ENCODE results near the gene ENTPD3. TPM values are rescaled to one million over a fixed set of nuclear protein-coding genes. Genes with fewer than 3 reads are reported as not detected.

Gene ENTPD3
- total and polyA plus RNA-seq, 5 donors from 2014 or later = not detected

DNA sequence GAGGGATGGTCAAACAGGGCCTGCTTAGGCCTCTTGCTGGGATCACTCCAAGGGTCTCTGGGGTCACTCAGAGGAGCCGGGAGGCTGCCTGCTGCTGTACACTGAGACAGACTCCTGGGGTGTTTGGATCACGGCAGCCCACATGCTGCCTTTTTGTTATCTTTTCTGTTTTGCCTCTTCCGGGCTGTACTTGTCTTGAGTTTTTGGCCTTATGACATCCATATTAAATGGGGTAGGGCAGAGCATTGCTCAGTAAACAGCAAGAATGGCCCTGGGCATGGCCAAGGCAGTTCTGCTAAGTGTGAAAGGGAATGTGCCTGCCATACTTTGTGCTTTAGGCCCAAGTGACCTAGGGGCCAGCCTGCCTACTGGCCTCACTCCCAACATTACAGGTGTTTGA is 771 bp upstream of the ENTPD3 start:
- peaks cover 0 to 18% (median 9%) of the 10 kb centered on the region in 4 donors for H3K4me1 Mint-ChIP-seq
- H3K27me3 Mint-ChIP-seq = peaks cover 31% of the 10 kb centered on the region
- no peak overlapping the region for H3K27ac ChIP-seq (ENCODE audit: insufficient read depth, low read length, poor library complexity, severe bottlenecking)
- no peaks in the 10 kb centered on the region for H3K9me3 ChIP-seq (ENCODE audit: control insufficient read depth in 2 of 2, low read length in 2 of 2)
- H3K27me3 ChIP-seq (ENCODE audit: control insufficient read depth, insufficient read depth, low read length) = peaks cover 11% of the 10 kb centered on the region
- peaks cover 5% of the 10 kb centered on the region for H3K4me1 ChIP-seq (ENCODE audit: control insufficient read depth, insufficient read depth, low read length, poor library complexity, severe bottlenecking)
- H3K36me3 Mint-ChIP-seq = no peaks in the 10 kb centered on the region
- no peaks in the 10 kb centered on the region for H3K36me3 ChIP-seq (ENCODE audit: control insufficient read depth, insufficient read depth, low read length)
- ATAC-seq (ENCODE audit: low read depth in 2 of 2) (no peak), DNase-seq (no peak)
- H3K4me3 Mint-ChIP-seq = peak overlapping the region in 1 of 4 donors; percentile 36
- peaks cover 0 to 3% (median 0%) of the 10 kb centered on the region in 7 donors for H3K9me3 Mint-ChIP-seq
- no peak overlapping the region for H3K27ac Mint-ChIP-seq
- no peak overlapping the region for H3K4me3 ChIP-seq (ENCODE audit: low read depth, low read length)

GRCh38 chr3:40387895-40388254 is 891 bp downstream of the ENTPD3 start:
- no peak overlapping the region for H3K4me3 ChIP-seq (ENCODE audit: low read depth, low read length)
- no peaks in the 10 kb centered on the region for H3K36me3 ChIP-seq (ENCODE audit: control insufficient read depth, insufficient read depth, low read length)
- Mint-ChIP-seq H3K36me3 (peaks cover 7% of the 10 kb centered on the region), H3K27ac (no peak overlapping the region), H3K4me1 (peaks cover 0 to 18% (median 9%) of the 10 kb centered on the region in 4 donors), H3K9me3 (peaks cover 0 to 3% (median 0%) of the 10 kb centered on the region in 7 donors), H3K4me3 (peak overlapping the region in 2 of 4 donors; percentile 4 to 72), H3K27me3 (peaks cover 31% of the 10 kb centered on the region)
- H3K4me1 ChIP-seq (ENCODE audit: control insufficient read depth, insufficient read depth, low read length, poor library complexity, severe bottlenecking) = peaks cover 5% of the 10 kb centered on the region
- no peaks in the 10 kb centered on the region for H3K9me3 ChIP-seq (ENCODE audit: control insufficient read depth in 2 of 2, low read length in 2 of 2)
- peaks cover 11% of the 10 kb centered on the region for H3K27me3 ChIP-seq (ENCODE audit: control insufficient read depth, insufficient read depth, low read length)
- DNase-seq (no peak), ATAC-seq (ENCODE audit: low read depth in 2 of 2) (no peak)
- H3K27ac ChIP-seq (ENCODE audit: insufficient read depth, low read length, poor library complexity, severe bottlenecking) = no peak overlapping the region

DNA sequence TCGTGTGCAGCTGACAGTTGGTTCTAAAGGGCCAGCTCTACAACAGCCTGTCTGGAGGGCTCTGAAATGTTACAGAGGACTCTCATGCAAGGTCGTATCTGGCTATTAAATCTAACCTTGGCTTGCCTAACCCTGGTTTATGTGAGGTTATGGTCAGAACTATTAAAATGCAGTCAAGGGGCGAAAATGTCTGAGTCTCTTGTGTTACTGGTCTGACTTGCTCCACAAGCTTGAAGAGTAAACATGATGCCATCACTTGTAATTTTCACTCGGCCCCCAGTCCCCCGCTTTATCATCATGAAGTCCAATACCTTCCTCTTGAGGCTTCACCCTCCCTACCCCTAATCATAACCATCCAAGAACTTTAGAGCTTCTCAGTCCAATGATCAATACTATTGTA is 9.4 kb downstream of the ENTPD3 start:
- Histone ChIP-seq H3K4me1 (ENCODE audit: control insufficient read depth, insufficient read depth, low read length, poor library complexity, severe bottlenecking) (no peaks in the 10 kb centered on the region), H3K27me3 (ENCODE audit: control insufficient read depth, insufficient read depth, low read length) (no peaks in the 10 kb centered on the region), H3K4me3 (ENCODE audit: low read depth, low read length) (no peak overlapping the region), H3K36me3 (ENCODE audit: control insufficient read depth, insufficient read depth, low read length) (no peaks in the 10 kb centered on the region), H3K27ac (ENCODE audit: insufficient read depth, low read length, poor library complexity, severe bottlenecking) (no peak overlapping the region), H3K9me3 (ENCODE audit: control insufficient read depth in 2 of 2, low read length in 2 of 2) (no peaks in the 10 kb centered on the region)
- DNase-seq (no peak), ATAC-seq (ENCODE audit: low read depth in 2 of 2) (no peak)
- Mint-ChIP-seq H3K4me1 (no peaks in the 10 kb centered on the region), H3K27me3 (peaks cover 6% of the 10 kb centered on the region), H3K36me3 (peaks cover 14% of the 10 kb centered on the region), H3K27ac (no peak overlapping the region), H3K4me3 (no peak overlapping the region), H3K9me3 (peaks cover 0 to 8% (median 2%) of the 10 kb centered on the region in 7 donors)

GRCh38 chr3:40397129-40397528 is 10.1 kb downstream of the ENTPD3 start:
- Histone ChIP-seq H3K4me3 (ENCODE audit: low read depth, low read length) (no peak overlapping the region), H3K9me3 (ENCODE audit: control insufficient read depth in 2 of 2, low read length in 2 of 2) (no peaks in the 10 kb centered on the region), H3K27me3 (ENCODE audit: control insufficient read depth, insufficient read depth, low read length) (no peaks in the 10 kb centered on the region), H3K4me1 (ENCODE audit: control insufficient read depth, insufficient read depth, low read length, poor library complexity, severe bottlenecking) (no peaks in the 10 kb centered on the region), H3K27ac (ENCODE audit: insufficient read depth, low read length, poor library complexity, severe bottlenecking) (no peak overlapping the region), H3K36me3 (ENCODE audit: control insufficient read depth, insufficient read depth, low read length) (no peaks in the 10 kb centered on the region)
- peaks cover 0 to 8% (median 2%) of the 10 kb centered on the region in 7 donors for H3K9me3 Mint-ChIP-seq
- H3K4me3 Mint-ChIP-seq = no peak overlapping the region
- ATAC-seq (ENCODE audit: low read depth in 2 of 2) (no peak), DNase-seq (no peak)
- H3K27ac Mint-ChIP-seq = no peak overlapping the region
- H3K4me1 Mint-ChIP-seq = no peaks in the 10 kb centered on the region
- peaks cover 10% of the 10 kb centered on the region for H3K36me3 Mint-ChIP-seq
- H3K27me3 Mint-ChIP-seq = peaks cover 6% of the 10 kb centered on the region

- peaks cover 6% of the 10 kb centered on the region for H3K36me3 Mint-ChIP-seq
- Histone ChIP-seq H3K4me3 (ENCODE audit: low read depth, low read length) (no peak overlapping the region), H3K9me3 (ENCODE audit: control insufficient read depth in 2 of 2, low read length in 2 of 2) (no peaks in the 10 kb centered on the region), H3K27ac (ENCODE audit: insufficient read depth, low read length, poor library complexity, severe bottlenecking) (no peak overlapping the region), H3K36me3 (ENCODE audit: control insufficient read depth, insufficient read depth, low read length) (no peaks in the 10 kb centered on the region), H3K27me3 (ENCODE audit: control insufficient read depth, insufficient read depth, low read length) (no peaks in the 10 kb centered on the region), H3K4me1 (ENCODE audit: control insufficient read depth, insufficient read depth, low read length, poor library complexity, severe bottlenecking) (no peaks in the 10 kb centered on the region)
- peaks cover 0 to 8% (median 2%) of the 10 kb centered on the region in 7 donors for H3K9me3 Mint-ChIP-seq
- H3K4me1 Mint-ChIP-seq = no peaks in the 10 kb centered on the region
- H3K27me3 Mint-ChIP-seq = peaks cover 6% of the 10 kb centered on the region
- DNase-seq (no peak), ATAC-seq (ENCODE audit: low read depth in 2 of 2) (no peak)
- no peak overlapping the region for H3K4me3 Mint-ChIP-seq
- H3K27ac Mint-ChIP-seq = peak overlapping the region in 1 of 3 donors; percentile 18
Observed at GRCh38 chr3:40397912-40398311, 10.9 kb downstream of the ENTPD3 start.

DNA sequence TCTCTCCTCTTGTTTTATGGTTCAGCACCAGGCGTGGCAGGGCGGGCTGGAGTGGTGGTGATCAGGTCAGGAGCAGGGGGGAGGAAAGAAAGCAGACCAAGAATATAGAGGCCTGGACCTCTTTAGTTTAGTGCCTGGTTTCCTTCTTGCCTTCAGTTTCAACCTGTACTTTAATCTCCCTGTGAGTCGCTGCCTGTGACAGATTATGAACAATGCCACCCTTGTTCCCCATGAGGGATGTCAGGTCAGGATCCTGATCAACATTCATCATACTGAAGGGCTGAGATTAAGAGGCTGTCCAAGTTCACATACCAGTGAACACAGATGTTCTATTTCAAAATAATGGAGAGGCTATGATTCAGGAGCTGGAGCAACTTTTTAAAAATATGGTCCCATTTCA is 11.4 kb downstream of the ENTPD3 start:
- DNase-seq (no peak), ATAC-seq (ENCODE audit: low read depth in 2 of 2) (no peak)
- Mint-ChIP-seq H3K4me1 (no peaks in the 10 kb centered on the region), H3K27ac (peak overlapping the region in 1 of 3 donors; percentile 18), H3K36me3 (peaks cover 4% of the 10 kb centered on the region), H3K4me3 (no peak overlapping the region), H3K27me3 (peaks cover 6% of the 10 kb centered on the region), H3K9me3 (peaks cover 0 to 8% (median 2%) of the 10 kb centered on the region in 7 donors)
- Histone ChIP-seq H3K27me3 (ENCODE audit: control insufficient read depth, insufficient read depth, low read length) (no peaks in the 10 kb centered on the region), H3K27ac (ENCODE audit: insufficient read depth, low read length, poor library complexity, severe bottlenecking) (no peak overlapping the region), H3K36me3 (ENCODE audit: control insufficient read depth, insufficient read depth, low read length) (no peaks in the 10 kb centered on the region), H3K4me1 (ENCODE audit: control insufficient read depth, insufficient read depth, low read length, poor library complexity, severe bottlenecking) (no peaks in the 10 kb centered on the region), H3K4me3 (ENCODE audit: low read depth, low read length) (no peak overlapping the region), H3K9me3 (ENCODE audit: control insufficient read depth in 2 of 2, low read length in 2 of 2) (no peaks in the 10 kb centered on the region)

DNA sequence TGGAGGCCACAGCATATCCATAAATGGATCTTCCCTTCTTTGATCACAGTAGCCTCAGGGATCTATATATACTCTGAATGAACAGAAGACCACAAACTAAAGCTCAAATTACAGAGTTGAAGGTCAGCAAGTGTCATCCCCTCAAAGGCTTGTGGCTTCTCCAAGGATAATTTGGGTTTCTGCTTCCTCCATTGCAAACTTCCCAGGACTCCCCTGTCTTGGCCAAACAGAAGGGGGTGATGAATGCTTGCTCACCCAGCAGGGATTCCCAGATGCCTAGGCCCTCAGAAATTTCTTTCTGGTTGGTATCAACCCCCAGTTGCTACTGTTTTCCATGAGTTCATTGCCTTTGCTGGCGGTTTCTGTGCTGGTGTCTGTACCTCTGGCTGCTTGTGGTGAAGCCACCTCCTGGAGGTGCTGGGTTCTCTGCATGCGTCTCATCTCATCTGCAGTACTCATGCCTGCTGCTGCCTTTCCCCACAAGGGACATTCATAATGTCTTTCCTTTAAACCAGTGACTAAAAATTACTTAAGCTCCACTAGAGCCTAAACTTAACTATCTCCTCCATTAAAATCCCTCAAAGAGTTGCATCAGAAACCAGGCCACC is 17.7 kb downstream of the ENTPD3 start:
- no peak overlapping the region for H3K27ac Mint-ChIP-seq
- H3K9me3 ChIP-seq (ENCODE audit: control insufficient read depth in 2 of 2, low read length in 2 of 2) = no peaks in the 10 kb centered on the region
- H3K4me1 Mint-ChIP-seq = no peaks in the 10 kb centered on the region
- DNase-seq (no peak), ATAC-seq (ENCODE audit: low read depth in 2 of 2) (no peak)
- H3K36me3 ChIP-seq (ENCODE audit: control insufficient read depth, insufficient read depth, low read length) = no peaks in the 10 kb centered on the region
- no peaks in the 10 kb centered on the region for H3K36me3 Mint-ChIP-seq
- no peak overlapping the region for H3K4me3 Mint-ChIP-seq
- H3K9me3 Mint-ChIP-seq = no peaks in the 10 kb centered on the region
- H3K4me3 ChIP-seq (ENCODE audit: low read depth, low read length) = no peak overlapping the region
- H3K27me3 Mint-ChIP-seq = peaks cover 7% of the 10 kb centered on the region
- no peaks in the 10 kb centered on the region for H3K4me1 ChIP-seq (ENCODE audit: control insufficient read depth, insufficient read depth, low read length, poor library complexity, severe bottlenecking)
- no peak overlapping the region for H3K27ac ChIP-seq (ENCODE audit: insufficient read depth, low read length, poor library complexity, severe bottlenecking)
- H3K27me3 ChIP-seq (ENCODE audit: control insufficient read depth, insufficient read depth, low read length) = no peaks in the 10 kb centered on the region

DNA sequence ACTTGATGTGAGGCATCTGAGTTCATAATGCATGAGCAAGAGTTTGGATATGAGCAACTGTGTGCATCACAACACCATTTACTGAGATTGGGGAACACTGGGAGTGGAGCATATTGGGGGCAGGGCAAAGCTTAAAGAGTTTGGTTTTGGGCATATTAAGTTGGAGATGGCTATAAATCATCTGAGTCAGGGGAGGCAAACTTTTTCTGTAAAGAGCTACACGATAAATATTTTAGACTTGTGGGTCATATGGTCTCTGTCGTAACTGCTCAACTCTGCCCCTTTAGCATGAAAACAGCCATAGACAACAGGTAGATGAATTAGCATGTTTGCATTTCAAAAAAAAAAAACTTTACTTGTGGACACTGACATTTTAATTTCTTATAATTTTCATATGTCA is 20.0 kb downstream of the ENTPD3 start:
- no peak for ATAC-seq (ENCODE audit: low read depth in 2 of 2)
- Histone ChIP-seq H3K9me3 (ENCODE audit: control insufficient read depth in 2 of 2, low read length in 2 of 2) (no peaks in the 10 kb centered on the region), H3K27ac (ENCODE audit: insufficient read depth, low read length, poor library complexity, severe bottlenecking) (no peak overlapping the region), H3K36me3 (ENCODE audit: control insufficient read depth, insufficient read depth, low read length) (no peaks in the 10 kb centered on the region), H3K4me1 (ENCODE audit: control insufficient read depth, insufficient read depth, low read length, poor library complexity, severe bottlenecking) (no peaks in the 10 kb centered on the region), H3K4me3 (ENCODE audit: low read depth, low read length) (no peak overlapping the region), H3K27me3 (ENCODE audit: control insufficient read depth, insufficient read depth, low read length) (no peaks in the 10 kb centered on the region)
- Mint-ChIP-seq H3K9me3 (peaks cover 0 to 3% (median 0%) of the 10 kb centered on the region in 7 donors), H3K4me1 (peaks cover 0 to 4% (median 0%) of the 10 kb centered on the region in 4 donors), H3K27me3 (peaks cover 7% of the 10 kb centered on the region), H3K36me3 (peaks cover 4% of the 10 kb centered on the region), H3K4me3 (no peak overlapping the region), H3K27ac (no peak overlapping the region)
- no peak for DNase-seq

All from CD4-positive, CD25-positive, alpha-beta regulatory T cell (primary cell).